Transverse colon (tissue), 4 donors: Measurements from ENCODE around the gene BMPER.

Source experiments
- CTCF ChIP-seq, 5 experiments: fragments of 200-600 bp in 3 of 5; fragments of 450-650 bp in 2 of 5; sonication (generic) in 3 of 5; IDR thresholded peaks; 1 replicate in 2 of 5; 2 replicates in 3 of 5; pipeline ENCODE4 v1.5.1; 2016 to 2017; ENCODE audit warnings: antibody characterized with exemption in 5 of 5, inconsistent platforms in 3 of 5, mild to moderate bottlenecking in 2 of 5, moderate library complexity in 1 of 5
- EP300 ChIP-seq: sonication (generic); formaldehyde crosslinking; IDR thresholded peaks from one replicate; pipeline ENCODE4 v1.6.1; 2017; ENCODE audit warnings: antibody characterized with exemption, low read depth
- POLR2A ChIP-seq: fragments of 450-650 bp; IDR thresholded peaks from one replicate; pipeline ENCODE4 v1.6.1; 2016; ENCODE audit warnings: antibody characterized with exemption, mild to moderate bottlenecking, moderate library complexity
- POLR2AphosphoS5 ChIP-seq, 3 donors: sonication (generic); formaldehyde crosslinking; IDR thresholded peaks; one replicate each; pipeline ENCODE4 v1.6.1; 2016; ENCODE audit warnings: antibody characterized with exemption in 3 of 3

GRCh38 chr7:33881316-33881715 is 24.0 kb upstream of the BMPER start:
- no peak for TF ChIP-seq POLR2A
- TF ChIP-seq CTCF (IDR thresholded peaks at IDR 0.05): no peak
- no peak for TF ChIP-seq EP300
- TF ChIP-seq POLR2AphosphoS5 (IDR thresholded peaks at IDR 0.05): no peak
